GM18502 (cell line): ENCODE measurements around the gene SEC11C.

Source experiments
- ATAC-seq: cut with Tn5 transposase; IDR thresholded peaks from one replicate; pipeline ENCODE4 v1.9.1; 2021; ENCODE audit warnings: mild to moderate bottlenecking; ENCODE audit not compliant: unreplicated experiment, poor library complexity

The SEC11C gene

DNA sequence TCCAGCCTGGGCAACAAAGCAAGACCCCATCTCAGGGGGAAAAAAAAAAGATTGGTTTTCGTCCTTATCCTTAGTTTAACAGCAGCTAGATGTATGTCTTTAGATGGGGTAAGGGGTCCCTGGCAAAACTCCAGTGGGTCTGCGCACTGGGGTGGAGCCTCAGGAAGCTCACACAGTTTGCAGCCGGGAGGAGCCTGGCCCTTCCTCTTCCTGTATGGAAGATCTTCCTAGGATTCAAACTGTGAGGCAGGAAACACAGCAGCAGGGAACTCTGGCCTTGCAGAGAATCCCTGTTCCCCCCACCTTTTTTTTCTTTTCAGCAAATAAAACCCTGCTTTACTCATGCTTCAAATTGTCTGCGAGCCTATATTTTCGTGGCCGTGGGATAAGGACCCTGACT lies 67.8 kb downstream of the SEC11C start:
- no peak for ATAC-seq
